ENCODE data around the gene ZNF177.
A peak's percentile ranks its signal among the peaks of the same experiment; 100 is the strongest.
"Not testable (repeated sequence)": the region's sequence is repeated elsewhere in the genome, so short reads cannot be mapped to it uniquely, and the experiment has no call there.

ZNF177 gene

GRCh38 chr19:9362905-9363304 lies at the start of gene ZNF177:
TSS of gene ZNF177 (plus strand) at chr19:9363013. CDS start at chr19:9378312, 15,299 bp downstream.
- DNase-seq (ENCODE audit: low spot score), result peak; percentile 4

GRCh38 chr19:9313756-9314155 lies 49.1 kb upstream of the ZNF177 start:
- DNase-seq (ENCODE audit: low spot score), result no peak

- no peak for DNase-seq (ENCODE audit: low spot score)
These were observed 41.5 kb upstream of the ZNF177 start for GRCh38 chr19:9321338-9321737.

- DNase-seq (ENCODE audit: low spot score), result not testable (repeated sequence)
These were observed 41.1 kb upstream of the ZNF177 start for GRCh38 chr19:9321756-9322155.

- not testable (repeated sequence) for DNase-seq (ENCODE audit: low spot score)
These were observed 40.6 kb upstream of the ZNF177 start for GRCh38 chr19:9322201-9322600.

- no peak for DNase-seq (ENCODE audit: low spot score)
These were observed 39.3 kb upstream of the ZNF177 start for GRCh38 chr19:9323557-9323918.

- DNase-seq (ENCODE audit: low spot score), result peak; percentile 97
These were observed 38.8 kb upstream of the ZNF177 start, which contains the start of gene ZNF559 for GRCh38 chr19:9323919-9324583. TSS of gene ZNF559 (plus strand) at chr19:9324179. CDS start at chr19:9338550, 14,371 bp downstream.

- DNase-seq (ENCODE audit: low spot score), result no peak
These were observed 38.2 kb upstream of the ZNF177 start for GRCh38 chr19:9324584-9324962.

- no peak for DNase-seq (ENCODE audit: low spot score)
These were observed 32.8 kb upstream of the ZNF177 start for GRCh38 chr19:9329999-9330398.

GRCh38 chr19:9342610-9343304 lies 20.1 kb upstream of the ZNF177 start:
- DNase-seq (ENCODE audit: low spot score), result no peak

GRCh38 chr19:9345005-9345404 lies 17.8 kb upstream of the ZNF177 start:
- no peak for DNase-seq (ENCODE audit: low spot score)

GRCh38 chr19:9348253-9348652 lies 14.6 kb upstream of the ZNF177 start:
- no peak for DNase-seq (ENCODE audit: low spot score)

- no peak for DNase-seq (ENCODE audit: low spot score)
These were observed 14.1 kb upstream of the ZNF177 start for GRCh38 chr19:9348671-9349070.

- DNase-seq (ENCODE audit: low spot score), result no peak
These were observed 10.3 kb upstream of the ZNF177 start for GRCh38 chr19:9352505-9352904.

GRCh38 chr19:9353011-9353410 lies 9.8 kb upstream of the ZNF177 start:
- no peak for DNase-seq (ENCODE audit: low spot score)

- no peak for DNase-seq (ENCODE audit: low spot score)
These were observed 8.2 kb upstream of the ZNF177 start for GRCh38 chr19:9354651-9355050.

- DNase-seq (ENCODE audit: low spot score), result no peak
These were observed 8.2 kb downstream of the ZNF177 start for GRCh38 chr19:9370738-9371619.

GRCh38 chr19:9381361-9381785 lies 18.6 kb downstream of the ZNF177 start:
- no peak for DNase-seq (ENCODE audit: low spot score)

GRCh38 chr19:9406798-9407352 lies 44.1 kb downstream of the ZNF177 start:
- DNase-seq (ENCODE audit: low spot score), result peak; percentile 27

- DNase-seq (ENCODE audit: low spot score), result no peak
These were observed 45.0 kb downstream of the ZNF177 start for GRCh38 chr19:9407827-9408226.

GRCh38 chr19:9413240-9413954 lies 50.6 kb downstream of the ZNF177 start:
- no peak for DNase-seq (ENCODE audit: low spot score)

- no peak for DNase-seq (ENCODE audit: low spot score)
These were observed 65.1 kb downstream of the ZNF177 start for GRCh38 chr19:9427941-9428340.

Measured in germinal center (tissue), 1 donor.